ENCODE measurements around the gene FKTN.
A peak's percentile ranks its signal among the peaks of the same experiment; 100 is the strongest.

Gene FKTN

GRCh38 chr9:105637787-105638395 lies 80.0 kb downstream of the FKTN start:
- no peak overlapping the region for H3K4me3 ChIP-seq (replicated peaks; ENCODE audit: low read depth, low read length)
- DNase-seq (ENCODE audit: low read depth), result no peak
- TF ChIP-seq, protein P1, sequence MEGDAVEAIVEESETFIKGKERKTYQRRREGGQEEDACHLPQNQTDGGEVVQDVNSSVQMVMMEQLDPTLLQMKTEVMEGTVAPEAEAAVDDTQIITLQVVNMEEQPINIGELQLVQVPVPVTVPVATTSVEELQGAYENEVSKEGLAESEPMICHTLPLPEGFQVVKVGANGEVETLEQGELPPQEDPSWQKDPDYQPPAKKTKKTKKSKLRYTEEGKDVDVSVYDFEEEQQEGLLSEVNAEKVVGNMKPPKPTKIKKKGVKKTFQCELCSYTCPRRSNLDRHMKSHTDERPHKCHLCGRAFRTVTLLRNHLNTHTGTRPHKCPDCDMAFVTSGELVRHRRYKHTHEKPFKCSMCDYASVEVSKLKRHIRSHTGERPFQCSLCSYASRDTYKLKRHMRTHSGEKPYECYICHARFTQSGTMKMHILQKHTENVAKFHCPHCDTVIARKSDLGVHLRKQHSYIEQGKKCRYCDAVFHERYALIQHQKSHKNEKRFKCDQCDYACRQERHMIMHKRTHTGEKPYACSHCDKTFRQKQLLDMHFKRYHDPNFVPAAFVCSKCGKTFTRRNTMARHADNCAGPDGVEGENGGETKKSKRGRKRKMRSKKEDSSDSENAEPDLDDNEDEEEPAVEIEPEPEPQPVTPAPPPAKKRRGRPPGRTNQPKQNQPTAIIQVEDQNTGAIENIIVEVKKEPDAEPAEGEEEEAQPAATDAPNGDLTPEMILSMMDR (IDR thresholded peaks at IDR 0.05; ENCODE audit: low read length, missing control alignments), result peak; percentile 53

- TF ChIP-seq, protein P1 (IDR thresholded peaks at IDR 0.05; ENCODE audit: low read length, missing control alignments), result no peak
- no peak overlapping the region for H3K4me3 ChIP-seq (replicated peaks; ENCODE audit: low read depth, low read length)
- DNase-seq (ENCODE audit: low read depth), result no peak
Observed at GRCh38 chr9:105639936-105640335, 82.0 kb downstream of the FKTN start.

DNA sequence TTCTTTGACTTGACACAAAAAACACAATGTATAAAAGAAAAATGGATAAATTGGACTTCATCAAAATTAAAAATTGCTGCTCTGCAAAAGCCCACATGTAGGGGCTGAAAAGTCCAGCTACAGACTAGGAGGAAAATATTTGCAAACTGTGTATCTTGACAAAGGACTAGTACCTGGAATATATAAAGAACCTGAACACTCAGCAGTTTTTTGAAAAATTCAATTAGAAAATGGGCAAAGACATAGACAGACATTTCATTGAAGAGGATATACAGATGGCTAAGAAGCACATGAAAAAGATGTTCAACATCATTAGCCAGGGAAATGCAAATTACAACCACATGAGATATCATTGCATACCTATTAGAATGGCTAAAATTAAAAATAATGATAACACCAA lies 85.9 kb downstream of the FKTN start:
- TF ChIP-seq, protein P1 (IDR thresholded peaks at IDR 0.05; ENCODE audit: low read length, missing control alignments), result no peak
- no peak overlapping the region for H3K4me3 ChIP-seq (replicated peaks; ENCODE audit: low read depth, low read length)
- DNase-seq (ENCODE audit: low read depth), result no peak

DNA sequence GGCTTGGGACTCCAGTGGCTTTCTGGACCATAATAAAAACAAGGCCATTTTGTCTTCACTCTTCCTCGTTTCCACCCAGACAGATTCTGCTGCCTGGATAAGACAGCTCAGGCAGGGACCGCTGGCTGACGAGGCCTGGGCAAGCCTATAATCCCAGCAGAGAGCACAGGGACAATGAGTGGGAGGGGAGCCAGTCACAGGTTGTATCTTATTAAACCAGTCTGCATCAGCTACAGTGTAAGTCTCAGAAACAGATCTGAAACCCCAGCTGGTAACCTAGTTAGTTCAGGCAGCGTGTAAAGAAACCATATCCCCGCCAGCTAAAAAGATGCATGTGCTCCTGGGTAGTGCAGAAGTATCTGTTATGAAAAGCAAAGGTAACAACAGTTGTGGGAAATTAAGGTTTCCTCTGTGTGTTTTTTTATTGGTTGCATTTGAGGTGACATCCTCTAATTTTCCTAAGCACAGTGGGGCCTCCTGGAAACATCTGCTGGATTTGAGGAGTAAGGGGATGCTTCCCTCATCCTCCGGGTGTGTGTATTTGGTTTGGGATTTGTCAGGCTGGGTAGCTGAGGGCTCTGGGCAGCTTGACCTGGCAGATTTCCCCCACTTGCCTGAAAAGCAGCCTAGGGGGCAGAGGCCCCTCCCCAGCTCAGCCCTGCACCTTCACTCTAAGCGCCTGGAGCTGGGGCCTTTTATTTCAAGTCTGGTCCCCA lies 89.1 kb downstream of the FKTN start:
- H3K4me3 ChIP-seq (replicated peaks; ENCODE audit: low read depth, low read length), result no peak overlapping the region
- no peak for DNase-seq (ENCODE audit: low read depth)
- TF ChIP-seq, protein P1 (IDR thresholded peaks at IDR 0.05; ENCODE audit: low read length, missing control alignments), result no peak

- peak; percentile 11 for DNase-seq (ENCODE audit: low read depth)
- H3K4me3 ChIP-seq (replicated peaks; ENCODE audit: low read depth, low read length), result no peak overlapping the region
- TF ChIP-seq, protein P1 (IDR thresholded peaks at IDR 0.05; ENCODE audit: low read length, missing control alignments), result no peak
Observed at GRCh38 chr9:105647595-105648349, 89.8 kb downstream of the FKTN start.

GRCh38 chr9:105651806-105652205 lies 93.9 kb downstream of the FKTN start:
- TF ChIP-seq, protein P1 (IDR thresholded peaks at IDR 0.05; ENCODE audit: low read length, missing control alignments), result no peak
- H3K4me3 ChIP-seq (replicated peaks; ENCODE audit: low read depth, low read length), result no peak overlapping the region
- DNase-seq (ENCODE audit: low read depth), result no peak

Data from fibroblast of pulmonary artery (primary cell).